NK-92 treated with Interleukin-12 subunit alpha and Interleukin-12 subunit beta, amount 100 ng/mL, for 24 hours (cell line): ENCODE results near the gene GIGYF2.

ENCODE experiments used
- DNase-seq: peaks from one replicate; lab custom pipeline; 2025; lab: John Stamatoyannopoulos, UW

Gene GIGYF2

GRCh38 chr2:232878855-232879617, 181.9 kb downstream of the GIGYF2 start:
- no peak for DNase-seq

DNA sequence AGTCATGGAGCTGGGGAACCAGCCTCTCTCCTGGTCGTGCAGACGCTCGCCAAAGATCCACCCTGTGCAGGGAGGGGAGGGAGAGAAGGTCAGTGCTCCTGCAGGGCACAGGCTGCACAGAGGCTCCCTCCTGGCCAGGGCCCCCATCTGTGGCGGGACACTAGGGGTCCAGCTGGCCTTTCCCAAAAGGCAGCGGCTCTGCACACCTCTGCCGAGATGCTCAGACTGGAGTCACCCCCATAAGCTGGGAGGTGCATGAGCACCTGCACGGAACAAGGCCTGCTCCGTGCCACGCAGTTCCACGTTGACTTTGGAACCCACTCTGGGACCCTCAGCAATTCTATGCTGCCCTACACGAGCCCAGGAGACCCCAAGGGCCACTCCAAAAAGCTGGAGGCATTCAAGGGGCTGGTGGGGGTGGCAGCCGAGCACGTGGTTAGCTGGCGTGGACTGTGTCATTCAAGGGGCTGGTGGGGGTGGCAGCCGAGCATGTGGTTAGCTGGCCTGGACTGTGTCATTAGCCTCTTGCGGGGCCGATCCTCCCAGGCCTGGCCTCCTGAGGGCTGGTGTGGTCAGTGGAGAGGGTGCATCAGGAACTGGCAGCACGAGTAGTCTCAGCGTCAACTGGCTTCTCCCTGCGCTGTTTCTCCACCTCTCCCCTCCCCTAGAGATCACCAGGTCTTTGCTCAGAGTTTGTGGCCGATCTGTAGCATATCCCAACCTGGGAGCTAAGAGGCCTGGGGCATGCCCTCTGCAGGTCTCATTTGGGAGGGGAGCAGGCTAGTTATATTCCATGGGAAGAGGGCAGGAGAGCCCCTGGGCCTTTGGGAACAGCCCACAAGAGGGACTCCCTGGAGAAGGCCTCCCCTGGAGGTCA, 182.7 kb downstream of the GIGYF2 start:
- no peak for DNase-seq

- DNase-seq: no peak
These were observed 183.7 kb downstream of the GIGYF2 start for GRCh38 chr2:232880764-232881351.

GRCh38 chr2:232882085-232882484, 185.0 kb downstream of the GIGYF2 start:
- DNase-seq: no peak

DNA sequence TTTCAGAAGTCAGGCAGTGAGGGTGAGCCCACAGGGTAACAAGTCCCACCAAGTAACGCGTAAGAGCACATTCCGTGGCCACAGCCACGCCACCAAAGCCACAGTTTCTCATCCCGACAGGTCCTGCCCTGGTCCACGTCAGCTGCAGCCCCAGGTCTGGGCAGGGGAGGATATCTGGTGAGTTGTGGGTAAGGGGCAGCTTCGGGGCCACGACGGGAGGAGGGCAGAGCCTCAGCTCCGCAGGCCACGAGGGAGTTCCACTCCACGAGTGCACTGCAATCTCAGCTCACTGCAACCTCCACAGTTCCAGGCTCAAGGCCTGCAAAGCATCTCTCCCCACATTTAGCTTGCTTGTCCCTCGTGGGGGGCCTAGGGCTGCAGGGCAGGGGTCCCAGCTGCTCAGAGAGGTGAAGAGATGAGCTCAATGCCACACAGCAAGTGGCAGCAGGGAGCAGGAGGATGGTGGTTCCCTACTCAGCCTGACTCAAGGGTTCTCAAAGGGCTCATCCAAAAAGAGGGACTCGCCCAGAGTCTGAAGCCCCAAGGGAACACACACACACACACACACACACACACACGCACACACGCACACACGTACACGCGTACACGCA, 185.5 kb downstream of the GIGYF2 start:
- no peak for DNase-seq

- no peak for DNase-seq
These were observed 186.1 kb downstream of the GIGYF2 start for GRCh38 chr2:232883116-232883721.

- DNase-seq: no peak
These were observed 186.9 kb downstream of the GIGYF2 start for GRCh38 chr2:232884001-232884421.

DNA sequence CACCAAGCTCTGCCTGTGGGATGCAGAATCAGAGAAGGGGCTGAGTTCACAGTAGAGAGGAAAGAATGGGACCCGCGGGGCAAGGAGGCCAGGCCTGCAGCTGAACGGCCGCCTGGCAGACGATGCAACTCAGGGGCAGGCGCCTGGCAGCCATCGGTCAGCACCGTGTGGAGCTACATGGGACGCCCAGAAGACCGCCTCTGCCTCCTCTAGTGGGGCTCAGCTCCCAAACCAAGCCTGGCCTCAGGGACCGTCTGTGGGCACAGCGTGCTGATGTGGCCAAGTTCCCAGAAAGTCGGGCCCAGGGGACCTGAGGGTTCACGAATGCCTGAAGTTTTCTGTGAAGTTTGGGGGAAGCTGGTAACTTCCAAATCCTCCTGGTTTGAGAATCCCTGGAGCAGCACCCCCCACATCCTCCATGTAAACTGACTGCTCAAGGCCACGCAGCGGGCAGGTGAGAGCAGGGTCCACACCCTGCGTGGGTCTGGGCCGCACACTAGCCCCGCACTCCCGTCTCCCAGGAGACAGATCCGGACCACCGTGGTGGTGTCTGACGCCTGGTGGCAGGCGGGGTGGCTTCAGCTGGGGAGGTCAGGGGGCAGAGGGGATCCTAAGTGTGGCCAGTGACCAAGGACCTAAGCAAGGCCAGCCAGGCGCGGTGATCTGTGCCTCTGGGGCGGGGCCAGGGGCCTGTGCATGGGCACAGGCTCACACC, 187.6 kb downstream of the GIGYF2 start:
- no peak for DNase-seq

DNA sequence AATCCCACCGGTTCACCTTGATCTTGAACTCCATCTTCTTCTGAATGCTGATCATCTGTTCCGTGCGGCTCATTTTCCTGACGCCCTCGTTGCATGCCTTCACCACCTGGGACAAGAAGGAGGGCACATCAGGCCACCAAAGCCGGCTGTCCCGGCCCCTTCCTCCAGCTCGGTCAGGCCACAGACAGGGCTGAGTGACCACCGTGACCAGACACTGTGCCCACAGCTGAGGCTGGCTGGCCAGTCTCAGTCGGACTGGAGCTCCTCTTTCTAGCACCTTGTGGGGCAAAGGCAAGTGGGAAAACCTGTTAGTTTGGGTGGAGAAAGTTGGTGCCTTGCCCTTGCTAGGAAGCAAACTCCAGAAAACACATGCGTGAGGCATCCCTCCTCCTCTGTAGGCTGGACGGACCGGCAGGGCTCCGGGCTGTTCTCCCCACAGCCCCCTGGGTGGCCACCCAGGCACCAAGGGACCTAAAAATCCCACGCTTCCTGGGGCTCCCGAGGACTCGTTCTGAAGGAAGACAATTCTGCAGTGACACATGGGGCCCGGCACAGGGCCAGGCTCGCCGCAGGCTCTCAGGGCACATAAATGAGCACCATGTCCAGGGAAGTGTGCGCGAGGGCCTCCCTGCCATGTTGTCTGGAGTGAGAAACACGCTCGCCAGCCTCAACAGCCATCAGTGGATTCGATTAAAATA, 188.3 kb downstream of the GIGYF2 start:
- no peak for DNase-seq

GRCh38 chr2:232886176-232886575, 189.0 kb downstream of the GIGYF2 start:
- no peak for DNase-seq

DNA sequence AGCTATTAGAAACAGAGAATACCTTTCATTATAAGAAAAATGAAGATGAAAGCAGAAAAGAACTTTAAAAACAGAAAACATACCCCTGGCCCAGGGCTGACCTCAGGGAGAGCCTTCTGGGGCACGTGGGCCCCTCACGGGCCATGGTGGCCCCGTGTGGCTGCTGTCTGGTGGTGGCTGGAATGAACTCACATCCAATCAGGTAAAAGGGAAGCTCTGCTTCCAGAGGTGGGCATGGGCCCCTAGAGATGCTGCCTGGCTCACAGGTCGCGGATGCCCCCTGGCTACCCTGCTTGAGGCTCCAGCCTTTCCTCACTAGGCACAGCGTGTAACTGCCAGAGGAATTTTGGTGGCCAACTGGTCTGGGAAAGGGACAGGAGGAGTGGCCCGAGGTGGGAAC, 189.5 kb downstream of the GIGYF2 start:
- DNase-seq: no peak

- DNase-seq: no peak
These were observed 190.2 kb downstream of the GIGYF2 start for GRCh38 chr2:232887171-232887850.

DNA sequence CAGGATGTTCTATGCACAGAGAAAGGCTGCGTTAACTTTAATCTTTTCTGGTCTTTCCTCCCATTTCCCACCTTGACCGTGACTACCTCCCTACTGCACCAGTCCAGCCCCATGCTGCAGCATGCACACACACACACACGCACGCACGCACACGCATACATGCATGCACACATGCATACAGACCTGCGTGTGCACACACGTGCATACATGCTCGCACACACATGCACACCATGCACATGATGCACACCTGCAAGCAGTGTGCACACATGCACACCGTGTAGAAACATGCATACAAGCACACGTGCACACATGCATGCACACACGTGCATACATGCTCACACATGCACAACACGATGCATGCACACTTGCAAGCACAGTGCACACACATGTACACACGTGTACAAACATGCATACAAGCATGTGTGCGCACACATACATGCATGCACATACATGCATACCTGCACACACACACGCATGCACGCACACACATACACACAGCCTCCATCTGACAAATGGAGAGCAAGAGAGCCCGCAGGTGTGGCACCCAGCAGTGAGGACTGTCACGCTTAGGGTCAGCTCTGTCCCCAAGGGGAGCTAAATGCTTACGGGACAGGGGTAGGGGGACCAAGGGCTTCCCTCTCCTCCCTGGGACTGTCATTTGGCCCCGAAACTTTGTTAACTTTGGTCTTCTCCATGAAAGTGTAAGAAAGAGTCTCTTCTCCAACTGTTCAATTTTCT, 191.1 kb downstream of the GIGYF2 start:
- DNase-seq: no peak

- no peak for DNase-seq
These were observed 191.9 kb downstream of the GIGYF2 start for GRCh38 chr2:232888839-232889529.

DNA sequence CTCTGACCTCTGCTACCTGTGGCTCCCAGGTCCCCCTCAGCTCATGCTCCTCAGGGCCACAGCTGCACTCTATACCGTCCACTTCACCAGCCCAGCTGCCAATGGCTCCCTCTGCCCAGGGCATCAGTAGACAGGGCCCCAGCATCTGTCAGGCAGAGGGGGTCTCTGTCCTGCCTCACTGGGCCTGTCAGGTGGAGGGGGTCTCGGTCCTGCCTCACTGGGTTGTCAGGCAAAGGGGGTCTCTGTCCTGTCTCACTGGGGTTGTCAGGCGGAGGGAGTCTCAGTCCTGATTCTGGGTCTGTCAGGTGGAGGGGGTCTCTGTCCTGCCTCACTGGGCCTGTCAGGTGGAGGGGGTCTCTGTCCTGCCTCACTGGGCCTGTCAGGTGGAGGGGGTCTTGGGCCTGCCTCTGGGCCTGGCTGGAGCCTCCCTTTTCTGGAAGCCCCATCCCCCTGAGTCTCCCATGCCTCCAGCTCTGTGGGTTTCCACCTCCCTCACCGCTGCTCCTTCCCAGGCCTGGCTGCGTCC, 192.8 kb downstream of the GIGYF2 start:
- DNase-seq: no peak

DNA sequence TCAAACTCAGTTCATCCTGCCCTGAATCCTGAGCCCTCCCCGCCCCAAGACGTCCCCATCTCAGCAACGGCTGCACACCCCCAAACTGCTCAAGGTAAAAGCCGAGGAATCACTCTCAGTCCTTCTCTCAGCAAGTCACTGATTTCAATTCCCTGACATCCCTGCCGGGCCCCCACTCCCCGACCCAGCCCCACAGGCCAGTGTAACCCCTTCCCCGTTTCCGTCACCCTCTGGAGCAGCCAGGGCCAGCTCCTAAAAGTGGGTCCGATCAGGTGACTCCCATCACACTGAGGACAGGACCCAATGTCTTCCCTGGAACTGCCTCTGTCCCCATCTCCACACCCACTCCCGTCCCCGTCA, 193.4 kb downstream of the GIGYF2 start:
- DNase-seq: no peak

DNA sequence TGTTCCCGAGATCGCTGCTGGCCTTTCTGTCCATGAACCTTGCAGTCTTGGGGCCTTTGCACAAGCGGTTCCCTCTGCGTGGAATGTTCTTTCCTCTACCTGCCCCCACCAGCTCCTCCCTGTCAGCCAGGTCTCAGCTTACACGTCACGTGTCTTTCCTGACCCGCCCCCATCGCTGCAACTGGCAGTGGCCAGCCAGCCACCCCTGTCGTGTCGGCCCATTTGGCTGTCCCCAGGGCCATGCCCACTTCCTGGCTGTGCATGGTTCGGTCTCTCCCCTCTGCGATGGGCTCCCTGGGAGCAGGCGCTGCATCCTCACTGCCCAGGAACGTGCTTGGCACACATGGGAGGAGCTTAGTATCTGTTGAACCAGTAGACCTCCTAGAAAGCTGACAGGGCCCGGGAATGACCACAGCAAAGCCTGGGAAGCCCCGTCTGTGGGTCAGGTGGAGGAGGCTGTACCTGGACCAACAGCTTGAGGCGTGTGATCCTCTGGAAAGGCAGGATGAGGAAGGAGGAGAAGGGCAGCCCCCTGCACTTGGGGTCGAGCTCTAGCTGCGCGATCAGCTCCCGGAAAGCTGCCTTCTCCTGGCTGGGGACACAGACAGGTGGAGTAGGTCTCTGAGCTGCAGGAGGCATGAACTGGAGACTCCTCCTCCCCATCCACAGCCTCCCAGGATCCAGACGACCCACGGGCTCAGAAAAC, 193.9 kb downstream of the GIGYF2 start:
- DNase-seq: no peak

DNA sequence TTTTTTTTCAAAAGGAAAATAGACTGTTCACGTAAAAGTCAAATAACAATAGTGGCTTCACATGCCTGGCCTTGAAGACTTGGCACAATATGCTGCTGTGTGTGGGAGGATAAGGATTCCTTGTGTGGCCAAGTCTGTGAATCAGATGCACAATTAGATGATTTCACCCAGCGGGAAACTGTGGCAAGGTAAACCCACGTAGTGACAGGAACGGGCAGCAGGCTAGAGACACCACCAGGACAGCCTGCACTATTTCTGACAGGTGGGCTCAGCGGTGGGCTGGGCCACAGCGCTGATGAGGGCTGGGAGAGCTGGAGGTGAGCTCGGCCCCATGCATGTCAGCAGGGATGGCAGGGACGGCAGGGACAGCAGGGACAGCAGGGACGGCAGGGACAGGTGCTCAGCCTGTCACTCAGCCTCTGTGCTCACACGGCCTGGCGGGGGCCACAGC, 194.5 kb downstream of the GIGYF2 start:
- no peak for DNase-seq
